CD4-positive, CD25-positive, alpha-beta regulatory T cell (primary cell): ENCODE data around the gene CHRND. TPM values are rescaled to one million over a fixed set of nuclear protein-coding genes. Genes with fewer than 3 reads are reported as not detected.
A peak's percentile ranks its signal among the peaks of the same experiment; 100 is the strongest.

Experiments used
- ATAC-seq, 2 donors: fragments of 150-1000 bp; cut with Tn5 transposase; one replicate each; pipeline ENCODE4 v1.10.0; 2021; ENCODE audit warnings: low read depth in 2 of 2, moderate number of reproducible peaks in 2 of 2, moderate library complexity in 1 of 2
- DNase-seq, 3 donors: peaks; one replicate each; pipeline versions ENCODE4 v3.0.0 to v3.0.0-alpha.2; 2012 to 2022; ENCODE audit warnings: mixed read lengths in 1 of 3
- H3K27ac ChIP-seq: one replicate; pipeline ENCODE4 v1.7.0; 2013; ENCODE audit warnings: mild to moderate bottlenecking, low read length; ENCODE audit not compliant: insufficient read depth, poor library complexity, severe bottlenecking
- H3K27me3 ChIP-seq: one replicate; pipeline ENCODE4 v1.7.0; 2013; ENCODE audit warnings: low read length; ENCODE audit not compliant: control insufficient read depth, insufficient read depth
- H3K36me3 ChIP-seq: one replicate; pipeline ENCODE4 v1.7.0; 2013; ENCODE audit warnings: mild to moderate bottlenecking, low read length, moderate library complexity; ENCODE audit not compliant: control insufficient read depth, insufficient read depth
- H3K4me1 ChIP-seq: 2 replicates; pipeline ENCODE4 v1.7.0; 2013; ENCODE audit warnings: mild to moderate bottlenecking, low read length; ENCODE audit not compliant: insufficient read depth, control insufficient read depth, poor library complexity, severe bottlenecking
- H3K4me3 ChIP-seq: one replicate; pipeline ENCODE4 v1.7.0; 2013; ENCODE audit warnings: low read depth, mild to moderate bottlenecking, low read length, moderate library complexity
- H3K9me3 ChIP-seq, 2 experiments: 1 replicate in 1 of 2; 2 replicates in 1 of 2; pipeline ENCODE4 v1.7.0; 2013; ENCODE audit warnings: low read length in 2 of 2, mild to moderate bottlenecking in 1 of 2, moderate library complexity in 1 of 2; ENCODE audit not compliant: control insufficient read depth in 2 of 2
- H3K27ac Mint-ChIP-seq, 3 donors: one replicate each; pipeline ENCODE4 v1.8.0; 2020 to 2022; ENCODE audit warnings: mild to moderate bottlenecking in 3 of 3, mixed read lengths in 3 of 3, moderate library complexity in 2 of 3
- H3K27me3 Mint-ChIP-seq: one replicate; pipeline ENCODE4 v1.8.0; 2022; ENCODE audit warnings: mild to moderate bottlenecking, mixed read lengths
- H3K36me3 Mint-ChIP-seq: one replicate; pipeline ENCODE4 v1.8.0; 2020; ENCODE audit warnings: mixed read lengths
- H3K4me1 Mint-ChIP-seq, 4 donors: one replicate each; pipeline ENCODE4 v1.8.0; 2020 to 2022; ENCODE audit warnings: mixed read lengths in 4 of 4, mild to moderate bottlenecking in 1 of 4
- H3K4me3 Mint-ChIP-seq, 4 donors: one replicate each; pipeline ENCODE4 v1.8.0; 2020 to 2022; ENCODE audit warnings: mild to moderate bottlenecking in 4 of 4, mixed read lengths in 4 of 4, moderate library complexity in 3 of 4
- H3K9me3 Mint-ChIP-seq, 7 donors: one replicate each; pipeline ENCODE4 v1.8.0; 2020 to 2022; ENCODE audit warnings: mixed read lengths in 7 of 7, mild to moderate bottlenecking in 3 of 7, moderate library complexity in 2 of 7
- polyA plus RNA-seq, 4 donors: library from polyadenylated mRNA; unstranded; fragments of 300-500 nt; fragmentation: Illumina TruSeq; gene quantifications; one replicate each; pipeline ENCODE4 v1.2.3, GENCODE V29; 2021
- total RNA-seq: library from RNA; stranded (reverse); gene quantifications from one replicate; pipeline ENCODE4 v1.2.3, GENCODE V29; 2022

CHRND gene
- total and polyA plus RNA-seq, 5 donors from 2014 or later: not detected

DNA sequence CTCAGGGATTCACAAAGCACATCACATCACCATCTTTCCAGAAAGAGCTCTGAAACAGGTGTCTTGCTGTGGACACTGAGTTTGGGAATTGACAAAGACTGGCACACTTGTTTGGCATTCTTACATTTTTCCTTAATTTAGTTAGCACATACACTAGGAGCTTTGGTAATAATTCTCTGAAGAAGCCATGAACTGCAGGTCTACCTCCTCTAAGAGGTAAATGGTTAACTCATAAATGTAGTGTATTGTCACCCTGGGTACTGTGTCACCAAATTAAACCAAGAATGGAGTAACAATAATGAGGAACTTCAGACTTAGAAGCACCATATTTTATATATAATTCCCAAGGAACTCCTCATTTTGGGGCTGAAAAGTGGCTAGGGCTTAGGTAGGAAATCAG, 47.1 kb downstream of the CHRND start:
- Histone ChIP-seq H3K36me3 (peaks cover 89% of the 10 kb centered on the region), H3K27ac (no peak overlapping the region), H3K4me1 (no peaks in the 10 kb centered on the region), H3K4me3 (no peak overlapping the region), H3K9me3 (no peaks in the 10 kb centered on the region), H3K27me3 (no peaks in the 10 kb centered on the region)
- Mint-ChIP-seq H3K4me3 (no peak overlapping the region), H3K9me3 (no peaks in the 10 kb centered on the region), H3K27ac (no peak overlapping the region), H3K27me3 (no peaks in the 10 kb centered on the region), H3K4me1 (peaks cover 0 to 5% (median 1%) of the 10 kb centered on the region in 4 donors), H3K36me3 (peaks cover 63% of the 10 kb centered on the region)
- ATAC-seq (no peak), DNase-seq (no peak)

DNA sequence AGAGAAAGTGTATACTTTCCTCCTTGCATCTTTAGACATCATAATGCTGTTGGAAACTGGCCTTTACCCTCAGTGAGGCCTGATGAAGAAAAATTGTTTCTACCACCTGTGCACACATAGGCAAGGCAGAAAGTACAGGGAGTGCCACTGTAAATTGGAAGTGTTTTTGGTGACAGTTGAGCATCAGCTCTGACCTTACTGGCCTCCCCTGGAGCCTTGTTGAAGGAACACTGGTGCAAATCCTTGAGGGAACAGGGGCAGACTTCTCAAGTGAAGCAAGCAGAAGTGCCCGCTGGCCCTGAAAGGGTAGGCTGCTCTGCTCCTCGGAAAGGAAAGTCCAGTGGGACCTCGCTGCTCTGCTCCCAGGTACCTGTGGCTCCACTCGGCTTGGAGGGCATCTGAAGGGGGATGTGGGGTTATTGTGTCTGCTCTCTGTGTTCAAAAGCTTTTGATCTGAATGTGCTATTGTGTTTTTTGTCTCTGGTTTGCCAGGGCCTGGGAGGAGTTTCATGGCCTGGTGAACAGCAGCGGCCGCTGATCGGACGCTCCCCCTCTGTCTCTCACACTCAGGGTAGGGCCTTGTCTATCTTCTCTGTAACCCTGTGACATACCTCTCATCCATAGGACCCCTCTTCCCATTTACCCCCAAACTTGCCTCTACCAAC, 47.9 kb downstream of the CHRND start:
- Histone ChIP-seq H3K9me3 (no peaks in the 10 kb centered on the region), H3K27ac (no peak overlapping the region), H3K36me3 (peaks cover 81% of the 10 kb centered on the region), H3K4me3 (no peak overlapping the region), H3K4me1 (no peaks in the 10 kb centered on the region), H3K27me3 (no peaks in the 10 kb centered on the region)
- H3K9me3 Mint-ChIP-seq: no peaks in the 10 kb centered on the region
- H3K36me3 Mint-ChIP-seq: peaks cover 61% of the 10 kb centered on the region
- H3K4me3 Mint-ChIP-seq: no peak overlapping the region
- H3K27me3 Mint-ChIP-seq: no peaks in the 10 kb centered on the region
- H3K27ac Mint-ChIP-seq: peak overlapping the region in 2 of 3 donors; percentile 54 to 62
- no peak for DNase-seq
- peaks cover 0 to 5% (median 1%) of the 10 kb centered on the region in 4 donors for H3K4me1 Mint-ChIP-seq
- ATAC-seq: no peak

DNA sequence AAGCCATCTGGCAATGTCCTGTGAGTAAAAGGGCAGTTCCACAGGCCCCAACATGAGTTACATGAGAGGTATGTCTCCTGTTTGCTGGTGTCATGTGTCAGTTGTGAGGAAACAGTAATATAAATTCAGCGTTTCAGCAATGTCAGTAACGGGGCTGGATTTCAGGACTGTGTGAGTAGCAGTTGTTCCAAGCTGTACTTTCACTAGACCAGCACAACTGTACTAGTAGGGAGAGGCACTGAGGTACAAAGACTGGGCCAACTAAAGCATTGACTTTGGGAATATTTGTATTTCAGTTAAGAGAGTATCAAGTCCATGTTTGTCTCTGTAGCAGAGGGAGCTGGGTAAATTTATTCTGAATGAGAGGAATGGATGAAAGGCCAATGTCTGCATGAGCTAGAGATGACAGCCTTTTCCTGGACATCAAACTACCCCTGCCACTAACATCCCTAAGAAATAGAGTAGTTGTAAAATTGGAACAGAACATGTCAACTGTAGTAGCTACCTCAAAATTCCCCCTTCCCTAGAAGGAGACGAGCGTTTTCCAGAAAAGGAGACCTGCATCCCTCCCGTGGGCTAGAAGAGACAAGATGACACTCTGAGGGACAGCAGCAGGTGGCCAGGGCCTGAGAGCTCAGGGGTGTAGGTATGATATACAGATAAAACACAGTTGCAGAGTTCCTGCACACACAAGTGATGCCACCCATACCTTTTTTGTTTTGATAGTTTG, 48.9 kb downstream of the CHRND start:
- H3K4me1 Mint-ChIP-seq: peaks cover 0 to 5% (median 1%) of the 10 kb centered on the region in 4 donors
- no peaks in the 10 kb centered on the region for H3K9me3 Mint-ChIP-seq
- no peaks in the 10 kb centered on the region for H3K4me1 ChIP-seq
- H3K27me3 Mint-ChIP-seq: no peaks in the 10 kb centered on the region
- H3K27ac ChIP-seq: no peak overlapping the region
- no peak overlapping the region for H3K4me3 Mint-ChIP-seq
- H3K4me3 ChIP-seq: no peak overlapping the region
- peak overlapping the region in 2 of 3 donors; percentile 54 to 87 for H3K27ac Mint-ChIP-seq
- ATAC-seq (no peak), DNase-seq (no peak)
- peaks cover 71% of the 10 kb centered on the region for H3K36me3 ChIP-seq
- no peaks in the 10 kb centered on the region for H3K27me3 ChIP-seq
- H3K9me3 ChIP-seq: no peaks in the 10 kb centered on the region
- H3K36me3 Mint-ChIP-seq: peaks cover 55% of the 10 kb centered on the region

DNA sequence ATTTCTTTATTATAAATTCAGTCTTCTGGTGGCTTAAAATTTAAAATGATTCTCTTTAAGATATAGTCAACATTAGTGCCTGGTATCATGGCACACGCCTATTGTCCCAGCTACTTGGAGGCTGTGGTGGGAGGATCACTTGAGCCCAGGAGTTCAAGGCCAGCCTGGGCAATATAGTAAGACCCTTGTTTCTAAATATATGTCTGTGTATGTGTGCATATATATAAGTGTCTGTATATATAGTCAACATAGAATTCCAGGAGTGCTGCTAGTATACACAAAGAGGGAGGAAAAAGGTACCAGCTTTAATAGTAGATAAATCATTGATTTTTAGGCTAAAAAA, 49.4 kb downstream of the CHRND start:
- peaks cover 71% of the 10 kb centered on the region for H3K36me3 ChIP-seq
- H3K27me3 ChIP-seq: no peaks in the 10 kb centered on the region
- no peak overlapping the region for H3K4me3 ChIP-seq
- no peaks in the 10 kb centered on the region for H3K4me1 ChIP-seq
- Mint-ChIP-seq H3K4me1 (peaks cover 0 to 8% (median 5%) of the 10 kb centered on the region in 4 donors), H3K9me3 (no peaks in the 10 kb centered on the region), H3K27ac (no peak overlapping the region), H3K27me3 (no peaks in the 10 kb centered on the region), H3K36me3 (peaks cover 54% of the 10 kb centered on the region), H3K4me3 (no peak overlapping the region)
- no peak for DNase-seq
- no peaks in the 10 kb centered on the region for H3K9me3 ChIP-seq
- no peak overlapping the region for H3K27ac ChIP-seq
- no peak for ATAC-seq

DNA sequence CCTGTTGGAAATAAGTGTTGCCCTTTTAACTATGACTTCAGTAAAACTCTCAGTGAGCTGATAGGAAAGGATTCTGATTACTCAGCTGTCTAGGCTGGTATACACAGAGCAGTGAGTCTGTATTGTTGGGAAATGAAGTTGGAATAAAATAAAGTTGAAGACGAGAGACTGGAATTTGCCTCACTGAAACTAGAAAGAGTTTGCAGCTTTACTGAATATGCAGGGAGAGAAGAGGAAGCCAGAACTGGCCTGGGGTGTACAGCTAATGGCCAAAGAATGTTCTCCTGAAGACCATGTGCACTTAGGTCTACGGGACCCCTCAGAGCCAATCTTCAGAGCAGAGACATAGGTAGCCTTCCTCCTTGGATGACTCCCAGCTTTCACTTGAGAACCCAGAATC, 51.0 kb downstream of the CHRND start:
- ATAC-seq (no peak), DNase-seq (no peak)
- Histone ChIP-seq H3K4me1 (no peaks in the 10 kb centered on the region), H3K27ac (no peak overlapping the region), H3K4me3 (no peak overlapping the region), H3K36me3 (peaks cover 68% of the 10 kb centered on the region), H3K27me3 (no peaks in the 10 kb centered on the region), H3K9me3 (no peaks in the 10 kb centered on the region)
- peaks cover 0 to 11% (median 8%) of the 10 kb centered on the region in 4 donors for H3K4me1 Mint-ChIP-seq
- no peaks in the 10 kb centered on the region for H3K9me3 Mint-ChIP-seq
- H3K4me3 Mint-ChIP-seq: no peak overlapping the region
- H3K36me3 Mint-ChIP-seq: peaks cover 57% of the 10 kb centered on the region
- H3K27me3 Mint-ChIP-seq: no peaks in the 10 kb centered on the region
- no peak overlapping the region for H3K27ac Mint-ChIP-seq

DNA sequence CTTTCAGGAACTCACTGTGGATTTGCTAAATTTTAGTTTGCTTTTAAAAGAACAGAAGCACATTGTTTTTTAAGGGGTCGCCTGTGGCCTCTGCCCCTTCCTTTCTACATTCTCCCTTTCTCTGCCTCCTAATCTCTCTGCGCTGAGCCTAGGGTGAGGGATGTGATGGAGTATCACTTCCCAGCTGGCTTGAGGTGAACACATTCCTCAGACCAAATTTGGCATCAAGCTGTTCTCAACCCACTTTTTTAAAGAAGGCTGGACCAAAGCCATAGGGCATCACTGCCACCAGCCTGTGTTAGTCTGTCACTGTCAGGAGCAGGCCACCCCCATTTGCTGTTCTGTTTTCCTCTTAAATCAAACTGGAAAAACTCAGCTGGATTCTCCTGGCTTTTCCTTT, 51.9 kb downstream of the CHRND start:
- Mint-ChIP-seq H3K9me3 (no peaks in the 10 kb centered on the region), H3K27ac (no peak overlapping the region), H3K36me3 (peaks cover 61% of the 10 kb centered on the region), H3K27me3 (no peaks in the 10 kb centered on the region), H3K4me1 (peaks cover 0 to 13% (median 8%) of the 10 kb centered on the region in 4 donors), H3K4me3 (no peak overlapping the region)
- Histone ChIP-seq H3K4me1 (no peaks in the 10 kb centered on the region), H3K27me3 (no peaks in the 10 kb centered on the region), H3K36me3 (peaks cover 69% of the 10 kb centered on the region), H3K9me3 (no peaks in the 10 kb centered on the region), H3K27ac (no peak overlapping the region), H3K4me3 (no peak overlapping the region)
- no peak for DNase-seq
- no peak for ATAC-seq

DNA sequence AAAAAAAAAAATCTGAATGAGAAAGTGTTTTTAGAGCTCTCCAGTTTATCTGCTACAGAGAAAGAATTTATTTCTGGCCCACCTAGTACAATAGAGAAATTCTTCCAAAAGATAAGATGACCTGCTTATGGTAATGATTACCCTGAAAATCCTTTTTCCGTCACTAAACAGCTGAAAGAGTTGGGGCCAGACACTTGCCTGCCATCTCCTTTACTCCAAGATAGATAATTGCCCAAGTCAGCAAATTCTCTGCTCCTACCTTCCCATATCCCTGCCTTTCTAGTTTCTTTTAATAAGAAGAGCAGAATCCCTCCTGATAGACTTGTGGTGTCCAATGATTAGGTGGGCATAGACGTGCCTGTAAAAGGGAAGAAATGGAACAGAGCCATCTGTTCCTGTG, 52.7 kb downstream of the CHRND start:
- peak overlapping the region in 1 of 3 donors; percentile 56 for H3K27ac Mint-ChIP-seq
- H3K4me1 ChIP-seq: no peaks in the 10 kb centered on the region
- no peak overlapping the region for H3K4me3 ChIP-seq
- peaks cover 0 to 13% (median 7%) of the 10 kb centered on the region in 4 donors for H3K4me1 Mint-ChIP-seq
- H3K9me3 ChIP-seq: no peaks in the 10 kb centered on the region
- no peak overlapping the region for H3K27ac ChIP-seq
- no peaks in the 10 kb centered on the region for H3K9me3 Mint-ChIP-seq
- H3K36me3 Mint-ChIP-seq: peaks cover 64% of the 10 kb centered on the region
- no peaks in the 10 kb centered on the region for H3K27me3 Mint-ChIP-seq
- H3K36me3 ChIP-seq: peaks cover 69% of the 10 kb centered on the region
- DNase-seq (no peak), ATAC-seq (no peak)
- H3K4me3 Mint-ChIP-seq: no peak overlapping the region
- no peaks in the 10 kb centered on the region for H3K27me3 ChIP-seq

DNA sequence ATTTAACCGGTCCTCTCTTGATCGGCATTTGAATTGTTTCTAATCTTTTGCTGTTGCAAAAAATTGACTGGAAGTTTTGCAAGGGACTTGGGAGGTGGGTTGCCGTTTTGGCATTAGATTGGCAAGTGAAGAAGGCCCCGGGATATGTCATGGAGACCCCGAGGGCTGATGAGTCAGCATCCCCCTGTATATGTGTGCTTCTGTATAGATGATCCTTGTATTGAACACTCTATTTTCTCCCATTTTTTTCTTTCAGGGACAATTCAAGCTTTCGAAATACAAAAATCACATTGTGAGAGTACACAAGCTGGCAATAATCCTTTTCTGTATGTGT, 54.7 kb downstream of the CHRND start:
- no peaks in the 10 kb centered on the region for H3K27me3 ChIP-seq
- H3K27ac ChIP-seq: no peak overlapping the region
- DNase-seq: no peak
- peaks cover 59% of the 10 kb centered on the region for H3K36me3 Mint-ChIP-seq
- H3K27me3 Mint-ChIP-seq: no peaks in the 10 kb centered on the region
- no peaks in the 10 kb centered on the region for H3K9me3 Mint-ChIP-seq
- H3K36me3 ChIP-seq: peaks cover 59% of the 10 kb centered on the region
- peaks cover 0 to 11% (median 6%) of the 10 kb centered on the region in 4 donors for H3K4me1 Mint-ChIP-seq
- ATAC-seq: no peak
- H3K4me3 ChIP-seq: no peak overlapping the region
- no peak overlapping the region for H3K4me3 Mint-ChIP-seq
- no peaks in the 10 kb centered on the region for H3K4me1 ChIP-seq
- H3K9me3 ChIP-seq: no peaks in the 10 kb centered on the region
- H3K27ac Mint-ChIP-seq: peak overlapping the region in 1 of 3 donors; percentile 55
